DOHH2 (cell line): ENCODE measurements around the gene POLR3C.

ENCODE experiments used
- H3F3A ChIP-seq: fragments of 200-600 bp; sonication (generic), shearing (Covaris generic); 2 replicates; pipeline ENCODE4 v1.6.0; 2016; ENCODE audit warnings: antibody characterized with exemption, mild to moderate bottlenecking; ENCODE audit not compliant: control insufficient read depth, insufficient read depth
- H3K27ac ChIP-seq: fragments of 200-600 bp; sonication (generic); 2 replicates; pipeline ENCODE4 v1.5.1; 2014; ENCODE audit warnings: low read depth, mild to moderate bottlenecking, low read length, moderate library complexity
- H3K27me3 ChIP-seq: fragments of 200-600 bp; sonication (generic); 2 replicates; pipeline ENCODE4 v1.6.1; 2014; ENCODE audit warnings: mild to moderate bottlenecking, low read length, mixed read lengths; ENCODE audit not compliant: control insufficient read depth
- H3K36me3 ChIP-seq: fragments of 200-600 bp; sonication (generic); 2 replicates; pipeline ENCODE4 v1.6.1; 2014; ENCODE audit warnings: mild to moderate bottlenecking, low read length, moderate library complexity, mixed read lengths; ENCODE audit not compliant: control insufficient read depth
- H3K4me1 ChIP-seq: fragments of 200-600 bp; sonication (generic); 2 replicates; pipeline ENCODE4 v1.6.1; 2014; ENCODE audit warnings: mild to moderate bottlenecking, low read length, mixed read lengths; ENCODE audit not compliant: control insufficient read depth
- H3K4me2 ChIP-seq: fragments of 200-600 bp; sonication (generic); 2 replicates; pipeline ENCODE4 v1.6.0; 2014; ENCODE audit warnings: mild to moderate bottlenecking, low read length, moderate library complexity
- H3K4me3 ChIP-seq: fragments of 200-600 bp; sonication (generic); 2 replicates; pipeline ENCODE4 v1.5.1; 2014; ENCODE audit warnings: mild to moderate bottlenecking, low read length, mixed read lengths
- H3K79me2 ChIP-seq: fragments of 200-600 bp; sonication (generic); 2 replicates; pipeline ENCODE4 v1.6.1; 2014; ENCODE audit warnings: mild to moderate bottlenecking, low read length, mixed read lengths; ENCODE audit not compliant: control insufficient read depth
- H3K9me2 ChIP-seq: fragments of 200-600 bp; sonication (generic); replicated peaks from 2 replicates; pipeline ENCODE4 v1.6.1; 2014; ENCODE audit warnings: mild to moderate bottlenecking, low read length, mixed read lengths; ENCODE audit not compliant: control insufficient read depth
- H3K9me3 ChIP-seq: fragments of 200-600 bp; sonication (generic); 2 replicates; pipeline ENCODE4 v1.6.1; 2014; ENCODE audit warnings: antibody characterized with exemption, low read length, mixed read lengths; ENCODE audit not compliant: control insufficient read depth, insufficient read depth
- H4K20me1 ChIP-seq: fragments of 200-600 bp; sonication (generic); 2 replicates; pipeline ENCODE4 v1.6.0; 2014; ENCODE audit warnings: low read depth, mild to moderate bottlenecking, antibody characterized with exemption, low read length, moderate library complexity; ENCODE audit not compliant: control insufficient read depth, insufficient read depth
- CTCF ChIP-seq: fragments of 200-600 bp; sonication (generic); IDR thresholded peaks from one replicate; pipeline ENCODE4 v1.5.1; 2014; ENCODE audit warnings: antibody characterized with exemption, mild to moderate bottlenecking, low read depth, low read length; ENCODE audit not compliant: poor library complexity, severe bottlenecking
- EZH2phosphoT487 ChIP-seq: fragments of 200-600 bp; sonication (generic); IDR thresholded peaks from 2 replicates; pipeline ENCODE4 v1.6.1; 2017; ENCODE audit warnings: borderline replicate concordance, mild to moderate bottlenecking, antibody characterized with exemption, low read length, moderate library complexity, mixed read lengths

The POLR3C gene

GRCh38 chr1:145855426-145855948 lies 31.5 kb downstream of the POLR3C start:
- H3K27me3 ChIP-seq: no peaks in the 10 kb centered on the region
- H3K27ac ChIP-seq: no peak overlapping the region
- H3K36me3 ChIP-seq: peaks cover 8% of the 10 kb centered on the region
- H3K4me2 ChIP-seq: no peak overlapping the region
- TF ChIP-seq CTCF (peak; percentile 72), EZH2phosphoT487 (no peak)
- no peaks in the 10 kb centered on the region for H3F3A ChIP-seq
- H3K79me2 ChIP-seq: 0 out of 2 replicates have a peak, but pooled peaks cover 3% of the 10 kb centered on the region
- no peaks in the 10 kb centered on the region for H3K9me2 ChIP-seq
- H3K9me3 ChIP-seq: no peaks in the 10 kb centered on the region
- H3K4me1 ChIP-seq: peaks cover 13% of the 10 kb centered on the region
- H4K20me1 ChIP-seq: no peaks in the 10 kb centered on the region
- no peak overlapping the region for H3K4me3 ChIP-seq

- 0 out of 2 replicates have a peak, but pooled peaks cover 3% of the 10 kb centered on the region for H3K79me2 ChIP-seq
- no peak overlapping the region for H3K27ac ChIP-seq
- peaks cover 13% of the 10 kb centered on the region for H3K4me1 ChIP-seq
- peaks cover 5% of the 10 kb centered on the region; the same call in 1 of the 2 replicates for H3F3A ChIP-seq
- no peak overlapping the region for H3K4me3 ChIP-seq
- no peaks in the 10 kb centered on the region for H3K9me2 ChIP-seq
- TF ChIP-seq EZH2phosphoT487: no peak
- no peak for TF ChIP-seq CTCF
- H3K27me3 ChIP-seq: no peaks in the 10 kb centered on the region
- no peaks in the 10 kb centered on the region for H3K9me3 ChIP-seq
- H3K4me2 ChIP-seq: no peak overlapping the region
- H3K36me3 ChIP-seq: peaks cover 8% of the 10 kb centered on the region
- H4K20me1 ChIP-seq: no peaks in the 10 kb centered on the region
Measured at GRCh38 chr1:145857170-145857569, 33.2 kb downstream of the POLR3C start.

- TF ChIP-seq CTCF (no peak), EZH2phosphoT487 (no peak)
- H3K4me2 ChIP-seq: peak overlapping the region; percentile 78
- H3K9me2 ChIP-seq: no peaks in the 10 kb centered on the region
- H3K4me1 ChIP-seq: peaks cover 13% of the 10 kb centered on the region
- peaks cover 3% of the 10 kb centered on the region; the same call in 1 of the 2 replicates for H3K27me3 ChIP-seq
- peak overlapping the region; percentile 89 for H3K4me3 ChIP-seq
- H3K79me2 ChIP-seq: 0 out of 2 replicates have a peak, but pooled peaks cover 3% of the 10 kb centered on the region
- peak overlapping the region; percentile 41 for H3K27ac ChIP-seq
- H3F3A ChIP-seq: peaks cover 5% of the 10 kb centered on the region; the same call in 1 of the 2 replicates
- H3K9me3 ChIP-seq: no peaks in the 10 kb centered on the region
- H3K36me3 ChIP-seq: peaks cover 8% of the 10 kb centered on the region
- no peaks in the 10 kb centered on the region for H4K20me1 ChIP-seq
Measured at GRCh38 chr1:145858238-145858900, 34.4 kb downstream of the POLR3C start.
